HG03066 (cell line): ENCODE measurements around the gene GIGYF1.

ENCODE experiments used
- ATAC-seq: cut with Tn5 transposase; IDR thresholded peaks from one replicate; pipeline ENCODE4 v1.9.1; 2021; ENCODE audit warnings: low read depth; ENCODE audit not compliant: unreplicated experiment

The GIGYF1 gene

GRCh38 chr7:100639995-100640516, 54.0 kb downstream of the GIGYF1 start:
- no peak for ATAC-seq

DNA sequence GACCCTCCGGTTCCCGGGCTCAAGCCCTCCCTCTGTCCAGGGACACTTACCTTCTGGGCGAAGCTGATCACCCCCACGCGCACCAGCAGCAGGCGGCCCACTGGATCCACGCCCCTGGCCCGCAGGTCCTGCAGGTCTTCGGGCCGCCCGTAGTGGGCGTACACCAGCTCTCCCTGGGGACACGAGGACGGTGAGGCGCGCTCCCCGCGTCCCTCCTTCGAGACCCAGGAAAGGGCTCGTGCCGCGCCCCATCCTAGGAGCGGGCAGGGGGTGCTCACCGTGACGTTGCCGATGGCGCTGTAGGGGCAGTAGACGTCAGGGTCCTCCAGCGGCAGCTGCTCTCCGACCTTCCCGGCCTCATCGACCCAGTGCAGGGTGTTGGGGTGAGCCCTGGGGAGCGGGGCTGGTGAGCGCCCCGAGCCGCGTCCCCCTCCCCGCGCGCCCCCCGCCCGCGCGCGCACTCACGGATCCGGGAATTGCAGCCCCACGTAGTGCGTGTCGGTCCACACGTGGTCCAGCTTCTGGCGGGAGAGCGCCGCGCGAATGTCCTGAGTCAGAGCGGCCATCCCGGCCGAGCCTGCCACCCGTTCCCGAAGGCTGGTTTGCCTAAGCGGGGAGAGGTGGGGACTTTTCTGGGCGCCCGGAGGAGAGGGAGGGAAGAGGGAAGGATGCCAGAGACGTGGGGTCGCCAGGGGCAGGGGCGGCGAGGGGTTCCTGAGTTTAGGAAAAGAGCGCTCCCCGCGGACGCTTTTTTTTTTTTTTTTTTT, 60.9 kb downstream of the GIGYF1 start:
- ATAC-seq = no peak

GRCh38 chr7:100630066-100630465, 64.0 kb downstream of the GIGYF1 start:
- no peak for ATAC-seq
